ENCODE results near the gene MYO1E.

Gene MYO1E

DNA sequence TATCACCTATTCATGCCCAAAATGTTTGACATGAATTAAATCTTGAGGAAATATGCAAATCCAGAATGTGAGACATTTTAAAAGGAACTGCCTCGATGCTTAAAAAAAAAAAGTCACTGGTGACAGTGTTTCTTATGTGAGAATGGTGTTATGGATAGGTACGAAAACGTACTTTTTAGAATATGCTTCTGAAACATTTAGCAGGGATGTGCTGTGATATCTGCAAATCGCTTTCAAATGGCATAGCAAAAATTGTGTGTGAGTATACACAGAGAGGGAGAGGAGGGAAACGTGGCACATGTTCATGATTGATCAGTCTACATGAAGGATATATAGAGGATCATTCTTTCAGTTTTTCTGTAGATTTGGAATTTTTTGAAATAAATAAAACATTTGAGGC lies 251.7 kb downstream of the MYO1E start:
- DNase-seq = no peak

GRCh38 chr15:59119625-59120024 lies 253.0 kb downstream of the MYO1E start:
- DNase-seq = no peak

DNA sequence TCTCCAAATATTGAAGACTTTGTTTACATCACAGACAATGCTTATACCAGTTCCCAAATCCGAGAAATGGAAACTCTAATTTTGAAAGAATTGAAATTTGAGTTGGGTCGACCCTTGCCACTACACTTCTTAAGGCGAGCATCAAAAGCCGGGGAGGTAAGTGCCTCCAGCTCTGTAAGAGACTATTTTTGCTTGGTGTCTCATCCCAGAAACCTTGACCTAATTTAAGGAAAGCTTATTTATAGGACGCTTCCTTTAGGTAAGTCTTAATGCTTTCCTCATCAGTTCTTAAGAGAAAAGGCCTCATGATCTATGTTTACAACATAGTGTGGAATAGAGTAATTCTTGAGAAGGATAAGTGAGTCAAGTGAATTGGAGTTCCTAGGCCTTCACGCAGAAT lies 255.9 kb downstream of the MYO1E start:
- DNase-seq = no peak

- no peak for DNase-seq
These were observed 256.5 kb downstream of the MYO1E start for GRCh38 chr15:59116141-59116540.

DNA sequence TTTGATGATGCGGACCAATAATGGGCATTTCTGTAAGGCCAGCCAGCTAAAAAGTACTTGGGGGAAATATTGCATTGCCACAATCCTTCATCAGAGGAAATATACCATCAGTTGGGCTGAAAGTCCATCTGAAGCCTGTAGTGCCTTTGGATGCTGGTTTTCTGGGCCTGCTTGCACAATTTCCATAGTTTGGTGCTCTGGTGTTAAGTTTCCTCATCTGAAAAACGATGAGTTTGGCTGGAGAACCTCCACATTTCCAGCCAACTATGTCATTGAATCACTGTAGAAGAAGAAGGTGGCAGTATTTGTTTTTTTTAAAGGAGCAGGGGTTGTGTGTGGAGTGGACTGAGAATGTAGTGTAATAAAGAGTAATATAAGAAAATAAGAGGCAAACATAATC lies 257.6 kb downstream of the MYO1E start:
- DNase-seq = no peak

DNA sequence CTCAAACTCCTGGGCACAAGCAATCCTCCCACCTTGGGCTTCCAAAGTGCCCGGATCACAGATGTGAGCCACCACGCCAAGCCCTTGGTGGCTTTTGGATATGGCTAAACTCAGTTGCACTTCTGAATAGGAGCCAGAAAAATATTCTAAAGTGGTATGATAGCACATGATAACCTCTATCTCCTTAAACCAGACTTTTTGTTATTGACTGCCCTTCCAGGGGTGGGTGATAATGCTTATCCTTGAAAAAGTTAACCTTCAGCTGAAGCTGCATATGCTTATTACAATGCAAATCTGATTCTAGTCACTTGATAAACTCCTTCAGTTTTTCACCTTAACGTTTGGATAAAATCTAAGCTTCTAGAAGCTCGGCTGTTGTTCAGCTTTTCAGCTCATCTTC lies 261.4 kb downstream of the MYO1E start:
- no peak for DNase-seq

GRCh38 chr15:59105854-59106253 lies 266.8 kb downstream of the MYO1E start:
- DNase-seq = peak; percentile 17

GRCh38 chr15:59104912-59105732 lies 267.5 kb downstream of the MYO1E start, which contains the start of gene CCNB2:
TSS of gene CCNB2 (plus strand) at chr15:59105146. CDS start at chr15:59105269, 123 bp downstream.
- DNase-seq = peak; percentile 99

GRCh38 chr15:59104602-59104911 lies 268.1 kb downstream of the MYO1E start:
- DNase-seq = no peak

- DNase-seq = no peak
These were observed 273.4 kb downstream of the MYO1E start for GRCh38 chr15:59099162-59099685.

DNA sequence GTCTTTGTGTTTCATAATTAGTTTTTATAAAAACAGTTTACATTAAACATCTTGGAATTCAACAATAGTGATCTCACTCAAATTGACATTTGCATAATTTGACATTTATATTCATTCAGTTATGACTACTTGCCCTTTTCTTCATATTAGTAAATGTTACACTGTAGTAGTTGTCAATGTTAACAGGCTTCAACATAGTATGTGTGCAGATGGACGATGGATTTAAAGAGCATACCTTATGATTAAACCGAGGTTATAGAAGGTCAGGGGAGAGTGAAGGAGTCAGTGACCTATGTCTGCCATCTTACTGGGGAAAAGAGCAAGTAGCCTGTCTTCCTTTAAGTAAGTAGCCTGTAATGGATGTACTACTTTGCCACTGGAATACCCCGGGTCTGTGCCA lies 276.2 kb downstream of the MYO1E start:
- DNase-seq = no peak

- no peak for DNase-seq
These were observed 278.6 kb downstream of the MYO1E start for GRCh38 chr15:59094077-59094476.

DNA sequence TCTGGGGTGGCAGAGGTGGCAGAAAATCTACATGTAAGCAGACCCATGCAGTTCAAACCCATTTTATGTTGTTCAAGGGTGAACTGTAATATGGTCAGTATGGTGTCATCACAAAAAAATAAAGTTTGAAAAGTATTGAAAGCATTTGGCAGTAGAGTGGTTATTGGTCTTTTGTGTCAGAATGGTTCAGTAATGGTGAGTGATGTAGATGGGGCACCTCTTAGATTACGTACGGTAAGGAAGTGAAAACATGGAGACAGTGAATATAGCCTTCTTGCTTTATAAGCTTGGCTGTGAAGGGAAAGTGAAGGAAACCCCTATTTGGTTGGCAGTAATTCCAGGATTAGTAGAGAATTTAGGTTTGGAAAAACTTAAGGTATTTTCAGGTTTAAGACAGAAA lies 284.9 kb downstream of the MYO1E start:
- no peak for DNase-seq

Measured in NCI-H2171 treated with DMSO at 0.1 percent for 48 hours (cell line).